Trophoblast cell (in vitro differentiated cells and primary cell): ENCODE measurements around the gene ANO2.

Experiments
- DNase-seq, 2 donors: peaks; one replicate each; pipeline ENCODE4 v3.0.0-alpha.2; 2016
- H2AFZ ChIP-seq: 2 replicates; pipeline ENCODE4 v1.6.1; 2013; ENCODE audit warnings: low read length, moderate library complexity, mild to moderate bottlenecking; ENCODE audit not compliant: insufficient read depth, poor library complexity
- H2AK5ac ChIP-seq: 2 replicates; pipeline ENCODE4 v1.6.1; 2013; ENCODE audit warnings: mild to moderate bottlenecking, low read length
- H2BK120ac ChIP-seq: 2 replicates; pipeline ENCODE4 v1.6.1; 2013; ENCODE audit warnings: low read length, mild to moderate bottlenecking, moderate library complexity; ENCODE audit not compliant: insufficient read depth, poor library complexity
- H2BK12ac ChIP-seq: 2 replicates; pipeline ENCODE4 v1.6.1; 2013; ENCODE audit warnings: mild to moderate bottlenecking, low read length, moderate library complexity
- H2BK5ac ChIP-seq: 2 replicates; pipeline ENCODE4 v1.6.1; 2013; ENCODE audit warnings: low read length, low read depth, moderate library complexity, mild to moderate bottlenecking; ENCODE audit not compliant: poor library complexity
- H3K14ac ChIP-seq: 2 replicates; pipeline ENCODE4 v1.6.1; 2013; ENCODE audit warnings: mild to moderate bottlenecking, low read length
- H3K18ac ChIP-seq: 2 replicates; pipeline ENCODE4 v1.6.1; 2013; ENCODE audit warnings: mild to moderate bottlenecking, low read length
- H3K23ac ChIP-seq: 2 replicates; pipeline ENCODE4 v1.6.1; 2013; ENCODE audit warnings: low read length
- H3K27ac ChIP-seq: 2 replicates; pipeline ENCODE4 v1.5.1; 2013; ENCODE audit warnings: low read depth, mild to moderate bottlenecking, inconsistent platforms, low read length, moderate library complexity
- H3K27me3 ChIP-seq: 2 replicates; pipeline ENCODE4 v1.6.1; 2013; ENCODE audit warnings: inconsistent platforms, mild to moderate bottlenecking, low read length, moderate library complexity; ENCODE audit not compliant: insufficient read depth
- H3K36me3 ChIP-seq, 2 experiments: 1 replicate in 1 of 2; 2 replicates in 1 of 2; pipeline ENCODE4 v1.6.1; 2013; ENCODE audit warnings: low read length in 2 of 2, mild to moderate bottlenecking in 2 of 2, moderate library complexity in 1 of 2; ENCODE audit not compliant: insufficient read depth in 2 of 2, control insufficient read depth in 1 of 2
- H3K4ac ChIP-seq: 2 replicates; pipeline ENCODE4 v1.6.1; 2013; ENCODE audit warnings: low read depth, mild to moderate bottlenecking, low read length, moderate library complexity
- H3K4me1 ChIP-seq, 2 experiments: 1 replicate in 1 of 2; 2 replicates in 1 of 2; pipeline ENCODE4 v1.6.1; 2013; ENCODE audit warnings: low read length in 2 of 2, mild to moderate bottlenecking in 2 of 2, moderate library complexity in 1 of 2; ENCODE audit not compliant: insufficient read depth in 2 of 2, control insufficient read depth in 1 of 2
- H3K4me2 ChIP-seq: 2 replicates; pipeline ENCODE4 v1.6.1; 2013; ENCODE audit warnings: inconsistent platforms, mild to moderate bottlenecking, low read length, moderate library complexity
- H3K4me3 ChIP-seq: 2 replicates; pipeline ENCODE4 v1.5.1; 2013; ENCODE audit warnings: mild to moderate bottlenecking, low read depth, low read length, inconsistent platforms
- H3K79me1 ChIP-seq: one replicate; pipeline ENCODE4 v1.6.1; 2013; ENCODE audit warnings: low read length
- H3K79me2 ChIP-seq: 2 replicates; pipeline ENCODE4 v1.6.1; 2013; ENCODE audit warnings: low read length, mild to moderate bottlenecking; ENCODE audit not compliant: control insufficient read depth, insufficient read depth, poor library complexity
- H3K9ac ChIP-seq: 2 replicates; pipeline ENCODE4 v1.6.1; 2013; ENCODE audit warnings: mild to moderate bottlenecking, low read length
- H3K9me3 ChIP-seq: 2 replicates; pipeline ENCODE4 v1.6.1; 2013; ENCODE audit warnings: low read depth, mild to moderate bottlenecking, control low read depth, inconsistent platforms, low read length; ENCODE audit not compliant: insufficient read depth
- H4K12ac ChIP-seq: 2 replicates; pipeline ENCODE4 v1.6.1; 2013; ENCODE audit warnings: low read depth, mild to moderate bottlenecking, low read length, moderate library complexity
- H4K8ac ChIP-seq: 2 replicates; pipeline ENCODE4 v1.6.1; 2013; ENCODE audit warnings: low read depth, mild to moderate bottlenecking, low read length, moderate library complexity
- H4K91ac ChIP-seq: one replicate; pipeline ENCODE4 v1.6.1; 2013; ENCODE audit warnings: low read depth, mild to moderate bottlenecking, low read length, moderate library complexity
- WGBS: extraction: QIAGEN DNeasy Blood & Tissue Kit; methylation state at CpG from one replicate; pipeline ENCODE4 v1.1.7; 2013; ENCODE audit warnings: missing lambda C conversion rate; ENCODE audit not compliant: insufficient read length, insufficient coverage; ENCODE audit errors: extremely low coverage; 5-methylcytosine and 5-hydroxymethylcytosine counted together

ANO2 gene

DNA sequence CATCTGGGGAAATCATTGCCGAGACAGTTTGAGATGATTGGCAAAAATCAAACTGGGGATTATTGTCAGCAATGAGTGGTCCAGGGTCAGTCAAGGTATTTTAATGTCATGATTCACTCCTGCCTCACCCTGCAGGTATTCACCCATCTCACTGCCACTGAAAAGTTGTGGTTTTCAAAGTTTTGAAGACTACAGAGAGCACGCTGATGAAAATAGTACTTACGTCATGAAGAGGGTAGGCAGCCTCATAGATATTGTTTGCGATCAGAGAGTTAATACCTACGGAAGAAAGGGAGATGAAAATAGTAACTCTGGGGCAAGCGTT is 138.0 kb downstream of the ANO2 start:
- Histone ChIP-seq H2BK12ac (no peak overlapping the region), H3K4me3 (no peak overlapping the region), H3K4me2 (no peak overlapping the region), H2BK5ac (no peak overlapping the region), H3K9ac (no peak overlapping the region), H2BK120ac (no peak overlapping the region), H4K8ac (no peak overlapping the region), H2AFZ (no peak overlapping the region), H3K4ac (no peak overlapping the region), H4K91ac (no peak overlapping the region), H3K27ac (no peak overlapping the region), H3K18ac (no peak overlapping the region), H4K12ac (no peak overlapping the region), H2AK5ac (no peak overlapping the region), H3K27me3 (no peaks in the 10 kb centered on the region), H3K23ac (no peak overlapping the region), H3K79me2 (no peaks in the 10 kb centered on the region), H3K4me1 (no peaks in the 10 kb centered on the region), H3K79me1 (no peaks in the 10 kb centered on the region), H3K14ac (no peak overlapping the region), H3K9me3 (peaks cover 2% of the 10 kb centered on the region), H3K36me3 (no peaks in the 10 kb centered on the region)
- peak in 1 of 2 donors; percentile 31 for DNase-seq
- whole genome bisulfite sequencing: no CpG with 5 or more reads among the region's 6 CpGs

- H4K12ac ChIP-seq: no peak overlapping the region
- H3K79me2 ChIP-seq: no peaks in the 10 kb centered on the region
- no peak overlapping the region for H3K4me2 ChIP-seq
- no peak overlapping the region for H2AFZ ChIP-seq
- H3K9ac ChIP-seq: no peak overlapping the region
- no peak overlapping the region for H3K27ac ChIP-seq
- H3K4me1 ChIP-seq: no peaks in the 10 kb centered on the region
- no peak overlapping the region for H4K8ac ChIP-seq
- no peak overlapping the region for H3K18ac ChIP-seq
- DNase-seq: peak; percentile 44 to 70
- H2BK120ac ChIP-seq: no peak overlapping the region
- peaks cover 2% of the 10 kb centered on the region for H3K9me3 ChIP-seq
- no peaks in the 10 kb centered on the region for H3K27me3 ChIP-seq
- no peaks in the 10 kb centered on the region for H3K36me3 ChIP-seq
- H2BK5ac ChIP-seq: no peak overlapping the region
- no peak overlapping the region for H3K4ac ChIP-seq
- no peaks in the 10 kb centered on the region for H3K79me1 ChIP-seq
- WGBS: no CpG with 5 or more reads among the region's 10 CpGs
- H3K4me3 ChIP-seq: no peak overlapping the region
- H3K14ac ChIP-seq: no peak overlapping the region
- H4K91ac ChIP-seq: no peak overlapping the region
- no peak overlapping the region for H3K23ac ChIP-seq
- H2BK12ac ChIP-seq: no peak overlapping the region
- no peak overlapping the region for H2AK5ac ChIP-seq
Observed at GRCh38 chr12:5806371-5807089, 138.5 kb downstream of the ANO2 start.

GRCh38 chr12:5803532-5803931 is 141.5 kb downstream of the ANO2 start:
- Histone ChIP-seq H3K79me1 (no peaks in the 10 kb centered on the region), H4K8ac (no peak overlapping the region), H3K79me2 (no peaks in the 10 kb centered on the region), H2AFZ (no peak overlapping the region), H3K27me3 (no peaks in the 10 kb centered on the region), H4K91ac (no peak overlapping the region), H3K9ac (no peak overlapping the region), H2BK5ac (no peak overlapping the region), H3K4me1 (peaks cover under 1 to 1% of the 10 kb centered on the region in 2 experiments), H2BK12ac (no peak overlapping the region), H2AK5ac (no peak overlapping the region), H3K4me2 (no peak overlapping the region), H3K23ac (no peak overlapping the region), H3K4ac (no peak overlapping the region), H3K36me3 (no peaks in the 10 kb centered on the region), H3K4me3 (no peak overlapping the region), H3K18ac (no peak overlapping the region), H4K12ac (no peak overlapping the region), H3K27ac (no peak overlapping the region), H3K9me3 (peaks cover 2% of the 10 kb centered on the region), H3K14ac (no peak overlapping the region), H2BK120ac (no peak overlapping the region)
- WGBS: no CpG with 5 or more reads among the region's 7 CpGs
- DNase-seq: no peak

- no peak overlapping the region for H2BK120ac ChIP-seq
- H2AK5ac ChIP-seq: no peak overlapping the region
- H3K9ac ChIP-seq: no peak overlapping the region
- H3K79me2 ChIP-seq: no peaks in the 10 kb centered on the region
- no peak overlapping the region for H2AFZ ChIP-seq
- H3K27ac ChIP-seq: no peak overlapping the region
- peak; percentile 67 to 86 for DNase-seq
- no peak overlapping the region for H3K18ac ChIP-seq
- WGBS: no CpG with 5 or more reads among the region's 12 CpGs
- no peak overlapping the region for H3K14ac ChIP-seq
- no peak overlapping the region for H3K23ac ChIP-seq
- no peak overlapping the region for H4K91ac ChIP-seq
- no peak overlapping the region for H3K4me3 ChIP-seq
- H3K9me3 ChIP-seq: no peaks in the 10 kb centered on the region
- H3K36me3 ChIP-seq: no peaks in the 10 kb centered on the region
- H2BK12ac ChIP-seq: no peak overlapping the region
- H3K27me3 ChIP-seq: no peaks in the 10 kb centered on the region
- H3K79me1 ChIP-seq: no peaks in the 10 kb centered on the region
- H4K12ac ChIP-seq: no peak overlapping the region
- no peak overlapping the region for H3K4me2 ChIP-seq
- no peak overlapping the region for H3K4ac ChIP-seq
- H4K8ac ChIP-seq: no peak overlapping the region
- H2BK5ac ChIP-seq: no peak overlapping the region
- peaks cover 4 to 7% of the 10 kb centered on the region in 2 experiments for H3K4me1 ChIP-seq
Observed at GRCh38 chr12:5798242-5799015, 146.6 kb downstream of the ANO2 start.
